Stimulated activated CD4-positive, alpha-beta T cell treated with anti-CD3 and anti-CD28 coated beads, Interleukin-1b, Interleukin-23, amount 100 ng/mL, for 48 hours (primary cell): ENCODE data around the gene FBXW9.
"Not testable (repeated sequence)": the region's sequence is repeated elsewhere in the genome, so short reads cannot be mapped to it uniquely, and the experiment has no call there.

Experiments used
- DNase-seq: peaks from one replicate; pipeline ENCODE4 v3.0.0-alpha.2; 2020

Gene FBXW9

DNA sequence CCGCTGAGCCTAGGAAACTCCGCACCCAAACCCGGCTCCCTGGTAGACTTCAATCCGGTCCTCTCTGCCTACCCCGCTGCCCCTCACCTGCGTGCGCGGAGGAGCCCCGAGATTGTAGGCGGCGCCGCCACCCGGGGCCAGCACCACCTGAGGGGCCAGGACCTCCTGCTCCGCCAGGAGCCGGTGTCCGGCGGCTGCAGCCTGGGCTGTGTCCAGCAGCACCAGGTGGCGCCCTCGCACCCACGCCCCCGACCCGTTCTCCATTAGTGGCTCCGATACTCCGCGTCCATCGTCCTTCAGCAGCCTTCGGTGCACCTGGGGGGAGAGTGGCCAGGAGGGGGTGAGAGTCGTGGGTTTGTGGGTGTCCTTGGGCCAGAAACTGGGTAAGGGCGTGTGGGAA is 48.3 kb downstream of the FBXW9 start:
- no peak for DNase-seq

GRCh38 chr19:12647490-12648071 is 48.9 kb downstream of the FBXW9 start:
- DNase-seq = peak; percentile 57

- DNase-seq = no peak
Measured at GRCh38 chr19:12647047-12647446, 49.4 kb downstream of the FBXW9 start.

- DNase-seq = no peak
Measured at GRCh38 chr19:12646551-12646950, 49.9 kb downstream of the FBXW9 start.

DNA sequence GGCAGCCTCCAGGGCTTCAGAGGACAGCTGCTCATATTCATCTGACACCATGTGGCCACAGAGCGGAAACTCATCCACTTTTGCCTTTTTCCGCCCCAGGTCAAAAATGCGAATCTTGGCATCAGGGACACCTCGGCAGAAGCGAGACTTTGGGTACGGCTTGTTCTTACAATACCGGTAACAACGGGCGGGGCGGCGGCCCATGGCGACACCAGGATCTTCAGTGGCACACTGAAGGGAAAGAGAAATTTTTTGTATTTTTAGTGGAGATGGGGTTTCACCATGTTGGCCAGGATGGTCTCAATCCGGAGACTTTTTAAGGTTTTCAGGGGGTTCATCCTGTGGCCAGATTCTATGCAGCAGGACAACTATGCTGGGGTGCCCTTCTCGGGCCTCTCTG is 52.7 kb downstream of the FBXW9 start:
- DNase-seq = not testable (repeated sequence)

- no peak for DNase-seq
Measured at GRCh38 chr19:12642506-12642905, 53.9 kb downstream of the FBXW9 start.

DNA sequence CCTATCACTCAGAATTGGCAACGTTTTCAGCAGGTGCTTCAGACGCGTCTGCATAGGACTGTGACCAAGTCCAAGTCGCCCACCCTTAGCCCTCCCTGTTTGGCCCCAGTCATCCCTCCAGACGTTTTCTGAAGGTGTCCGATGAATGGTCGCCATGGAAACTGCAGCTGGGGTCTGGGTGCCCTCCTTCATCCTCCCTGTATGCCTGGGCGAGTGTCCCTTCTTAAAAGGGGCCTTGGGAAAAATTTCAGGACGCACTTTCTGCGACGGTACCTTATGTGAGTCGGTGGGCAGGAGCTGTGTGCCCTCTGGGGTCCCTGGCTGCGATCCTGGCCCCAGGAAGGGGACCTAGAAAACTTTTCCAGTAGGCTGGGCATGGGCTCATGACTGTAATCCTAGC is 55.0 kb downstream of the FBXW9 start:
- DNase-seq = no peak

DNA sequence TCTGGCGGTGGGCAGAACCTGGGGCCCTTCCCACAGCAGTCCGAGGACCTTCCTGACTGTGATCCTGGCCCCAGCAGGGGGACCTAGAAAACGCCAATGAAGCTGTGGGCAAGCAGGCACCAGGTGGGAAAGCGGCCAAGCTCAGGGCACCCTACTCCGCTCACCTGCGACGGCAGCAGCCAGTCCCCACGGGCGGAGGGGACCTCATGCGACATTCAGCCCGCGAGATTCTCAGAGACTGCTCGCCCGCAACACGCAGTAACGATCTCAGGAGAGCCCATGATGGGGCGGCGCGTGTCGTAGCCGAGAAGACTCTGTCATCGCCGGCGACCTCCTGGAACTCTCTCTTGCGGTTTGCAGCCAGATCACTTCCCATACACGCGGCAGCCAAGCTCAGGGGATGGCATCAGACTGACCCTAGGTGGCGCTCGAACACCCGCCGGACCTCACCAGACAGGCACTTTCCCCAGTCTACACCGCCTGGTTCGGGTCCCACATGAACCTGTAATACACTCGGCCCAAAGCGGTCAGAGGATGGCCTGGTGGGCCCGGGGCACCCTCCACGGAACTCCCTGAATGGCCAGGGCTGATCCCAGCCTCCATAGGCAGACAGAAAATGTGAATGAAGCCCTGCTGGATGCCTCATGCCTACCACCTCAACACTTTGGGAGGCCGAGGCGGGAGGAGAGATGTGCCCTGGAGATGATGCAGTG is 56.4 kb downstream of the FBXW9 start:
- peak; percentile 92 for DNase-seq
